Activated naive CD4-positive, alpha-beta T cell treated with anti-CD3 and anti-CD28 coated beads for 36 hours (primary cell): ENCODE measurements around the gene IGFBP4. TPM values are rescaled to one million over a fixed set of nuclear protein-coding genes. Genes with fewer than 3 reads are reported as not detected.
A peak's percentile ranks its signal among the peaks of the same experiment; 100 is the strongest.
"Not testable (repeated sequence)": the region's sequence is repeated elsewhere in the genome, so short reads cannot be mapped to it uniquely, and the experiment has no call there.

ENCODE experiments used
- CTCF ChIA-PET: fragments of 350-600 bp; sonication (Branson Sonifier 250); formaldehyde crosslinking; loops from one replicate; lab custom pipeline; 2021; ENCODE audit warnings: antibody characterized with exemption; lab: Charles Lee
- DNase-seq: peaks from one replicate; pipeline ENCODE4 v3.0.0-alpha.2; 2020
- H3K27ac Mint-ChIP-seq: one replicate; pipeline ENCODE4 v1.8.0; 2021; ENCODE audit warnings: mild to moderate bottlenecking, mixed read lengths
- H3K27me3 Mint-ChIP-seq: one replicate; pipeline ENCODE4 v1.8.0; 2021; ENCODE audit warnings: low read depth, mixed read lengths
- H3K36me3 Mint-ChIP-seq: one replicate; pipeline ENCODE4 v1.8.0; 2021; ENCODE audit warnings: low read depth, mixed read lengths
- H3K4me1 Mint-ChIP-seq: one replicate; pipeline ENCODE4 v1.8.0; 2021; ENCODE audit warnings: low read depth, mixed read lengths
- H3K4me3 Mint-ChIP-seq: one replicate; pipeline ENCODE4 v1.8.0; 2021; ENCODE audit warnings: mild to moderate bottlenecking, moderate library complexity, mixed read lengths
- H3K9me3 Mint-ChIP-seq: one replicate; pipeline ENCODE4 v1.8.0; 2021; ENCODE audit warnings: mixed read lengths
- intact Hi-C: fragments of 100-400 bp; cut with micrococcal nuclease; formaldehyde crosslinking; loops from one replicate; pipeline ENCODE4 v1.15.1; 2023
- total RNA-seq, 2 experiments: library from RNA; stranded (reverse); gene quantifications; one replicate each; pipeline ENCODE4 v1.2.3, GENCODE V29; 2021

The IGFBP4 gene
- 1 to 10 TPM; 8.8 to 9.2 TPM for total RNA-seq

DNA sequence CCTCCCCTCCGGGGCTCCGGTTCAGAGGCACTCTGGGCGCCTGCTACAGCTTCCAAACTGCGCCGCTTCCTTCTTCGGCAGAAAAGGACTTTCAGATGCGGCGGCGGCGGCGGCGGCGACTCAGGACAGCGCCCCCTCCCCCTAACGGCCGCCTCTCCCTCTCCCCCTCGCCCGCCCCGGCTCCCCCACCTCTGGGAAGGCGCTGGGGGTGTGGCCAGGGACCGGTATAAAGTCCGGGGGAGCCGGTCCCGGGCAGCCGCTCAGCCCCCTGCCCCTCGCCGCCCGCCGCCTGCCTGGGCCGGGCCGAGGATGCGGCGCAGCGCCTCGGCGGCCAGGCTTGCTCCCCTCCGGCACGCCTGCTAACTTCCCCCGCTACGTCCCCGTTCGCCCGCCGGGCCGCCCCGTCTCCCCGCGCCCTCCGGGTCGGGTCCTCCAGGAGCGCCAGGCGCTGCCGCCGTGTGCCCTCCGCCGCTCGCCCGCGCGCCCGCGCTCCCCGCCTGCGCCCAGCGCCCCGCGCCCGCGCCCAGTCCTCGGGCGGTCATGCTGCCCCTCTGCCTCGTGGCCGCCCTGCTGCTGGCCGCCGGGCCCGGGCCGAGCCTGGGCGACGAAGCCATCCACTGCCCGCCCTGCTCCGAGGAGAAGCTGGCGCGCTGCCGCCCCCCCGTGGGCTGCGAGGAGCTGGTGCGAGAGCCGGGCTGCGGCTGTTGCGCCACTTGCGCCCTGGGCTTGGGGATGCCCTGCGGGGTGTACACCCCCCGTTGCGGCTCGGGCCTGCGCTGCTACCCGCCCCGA is at the start of gene IGFBP4:
IGFBP4 (plus strand) TSS at position 255 of the 792 bp plus-strand sequence; CDS start at position 541, 286 bp downstream.
- peak within 1 kb of the TSS; percentile 76 for H3K27ac Mint-ChIP-seq
- intact Hi-C loops: loop anchor here (1.0 kb wide), 2 partner anchors 44 to 81 kb away; no protein-coding TSS in a partner anchor

DNA sequence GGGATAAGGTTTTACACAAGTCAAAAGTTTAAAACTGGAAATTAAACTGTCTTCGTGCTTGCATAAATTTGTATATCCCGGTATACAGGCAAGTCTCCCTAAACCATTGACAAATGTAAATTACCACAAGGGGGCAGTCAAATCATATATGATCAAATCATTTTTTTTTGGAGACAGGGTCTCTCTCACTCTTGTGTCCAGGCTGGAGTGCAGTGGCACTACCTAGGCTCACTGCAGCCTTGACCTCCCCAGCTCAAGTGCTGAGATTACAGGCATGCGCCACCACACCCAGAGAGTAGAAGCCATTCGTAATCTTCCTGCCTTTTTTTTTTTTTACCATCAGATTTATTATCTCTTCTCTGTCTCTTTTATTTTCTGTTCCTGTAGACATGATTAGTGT is 44.1 kb upstream of the IGFBP4 start:
- no peak overlapping the region for H3K27ac Mint-ChIP-seq
- intact Hi-C loops: loop anchor here (1.0 kb wide), 2 partner anchors 44 to 134 kb away; partner anchors contain the start of gene IGFBP4

More for the DNA sequence above, at the start of gene IGFBP4:
- Mint-ChIP-seq H3K27me3 (peaks cover 4% of the 10 kb centered on the region), H3K9me3 (no peaks in the 10 kb centered on the region), H3K4me3 (peak within 1 kb of the TSS; percentile 78), H3K4me1 (peaks cover 27% of the 10 kb centered on the region), H3K36me3 (no peaks in the 10 kb centered on the region)
- DNase-seq: peak; percentile 74
- CTCF ChIA-PET: interaction anchor here (0.6 to 7.3 kb wide), 13 partner anchors 9 to 134 kb away, joined by 3 to 47 read pairs (median 5); partner anchors contain the start of gene TOP2A

DNA sequence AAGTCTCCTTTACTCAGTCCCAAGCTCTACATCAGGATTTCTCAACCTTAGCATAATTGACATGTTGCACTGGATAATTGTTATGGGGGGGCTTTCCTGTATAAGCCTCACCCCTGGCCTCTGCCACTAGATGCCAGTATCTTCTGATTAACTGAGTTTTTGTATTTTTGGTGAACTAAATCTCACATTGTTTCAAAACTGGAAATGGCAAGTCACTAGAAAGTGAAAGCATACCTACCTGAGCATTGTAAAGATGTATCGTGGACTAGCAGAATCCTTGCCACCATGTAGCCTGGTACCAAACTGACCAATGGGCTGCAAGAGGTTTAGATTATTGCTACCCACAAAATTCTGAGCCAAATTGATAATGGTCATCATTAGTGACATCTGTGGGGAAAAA is 40.6 kb upstream of the IGFBP4 start:
- DNase-seq: no peak
- H3K27ac Mint-ChIP-seq: no peak overlapping the region
- intact Hi-C loops: no loop called here
- no peak overlapping the region for H3K4me3 Mint-ChIP-seq
- no peaks in the 10 kb centered on the region for H3K9me3 Mint-ChIP-seq
- peaks cover 88% of the 10 kb centered on the region for H3K36me3 Mint-ChIP-seq
- H3K4me1 Mint-ChIP-seq: peaks cover 18% of the 10 kb centered on the region
- no peaks in the 10 kb centered on the region for H3K27me3 Mint-ChIP-seq
- CTCF ChIA-PET: interaction anchor here (0.9 to 1.9 kb wide), 9 partner anchors 9 to 131 kb away, joined by 3 to 8 read pairs (median 4); partner anchors contain the start of gene TOP2A

More for the DNA sequence above, 44.1 kb upstream of the IGFBP4 start:
- no peak for DNase-seq
- Mint-ChIP-seq H3K9me3 (no peaks in the 10 kb centered on the region), H3K27me3 (no peaks in the 10 kb centered on the region), H3K36me3 (peaks cover 79% of the 10 kb centered on the region), H3K4me1 (peaks cover 17% of the 10 kb centered on the region), H3K4me3 (no peak overlapping the region)
- CTCF ChIA-PET: interaction anchor here (0.6 to 2.0 kb wide), 11 partner anchors 9 to 214 kb away, joined by 3 to 12 read pairs (median 4); no protein-coding TSS in a partner anchor

- Mint-ChIP-seq H3K36me3 (peaks cover 76% of the 10 kb centered on the region), H3K4me1 (peaks cover 18% of the 10 kb centered on the region), H3K9me3 (no peaks in the 10 kb centered on the region)
These were observed 39.2 kb upstream of the IGFBP4 start for GRCh38 chr17:40404003-40404402.

GRCh38 chr17:40407460-40407859 is 35.8 kb upstream of the IGFBP4 start:
- CTCF ChIA-PET: interaction anchor here (0.5 to 1.4 kb wide), 6 partner anchors 9 to 163 kb away, joined by 3 to 7 read pairs (median 4); partner anchors contain the start of gene TOP2A
- Mint-ChIP-seq H3K27me3 (no peaks in the 10 kb centered on the region), H3K27ac (no peak overlapping the region), H3K4me1 (peaks cover 13% of the 10 kb centered on the region), H3K4me3 (no peak overlapping the region), H3K9me3 (no peaks in the 10 kb centered on the region), H3K36me3 (peaks cover 74% of the 10 kb centered on the region)
- intact Hi-C loops: no loop called here
- DNase-seq: no peak

More at GRCh38 chr17:40404003-40404402, 39.2 kb upstream of the IGFBP4 start:
- no peak overlapping the region for H3K4me3 Mint-ChIP-seq
- H3K27ac Mint-ChIP-seq: no peak overlapping the region
- intact Hi-C loops: no loop called here
- H3K27me3 Mint-ChIP-seq: no peaks in the 10 kb centered on the region
- no peak for DNase-seq
- CTCF ChIA-PET: interaction anchor here (1.1 to 1.3 kb wide), 3 partner anchors 14 to 129 kb away, joined by 3 to 4 read pairs (median 3); partner anchors contain the start of gene TOP2A

DNA sequence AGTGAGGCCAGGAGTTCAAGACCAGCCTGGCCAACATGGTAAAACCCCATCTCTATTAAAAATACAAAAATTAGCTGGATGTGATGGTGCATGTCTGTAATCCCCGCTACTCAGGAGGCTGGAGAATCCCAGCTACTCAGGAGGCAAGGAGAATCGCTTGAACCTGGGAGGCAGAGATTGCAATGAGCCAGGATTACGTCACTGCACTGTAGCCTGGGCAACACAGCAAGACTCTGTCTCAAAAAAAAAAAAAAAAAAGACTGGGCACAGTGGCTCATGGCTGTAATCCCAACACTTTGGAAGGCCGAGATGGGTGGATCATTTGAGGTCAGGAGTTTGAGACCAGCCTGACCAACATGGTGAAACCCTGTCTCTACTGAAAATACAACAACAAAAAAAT is 33.7 kb upstream of the IGFBP4 start:
- CTCF ChIA-PET: interaction anchor here (0.6 to 1.1 kb wide), 4 partner anchors 15 to 45 kb away, joined by 3 to 6 read pairs (median 4); no protein-coding TSS in a partner anchor
- H3K4me1 Mint-ChIP-seq, H3K9me3 Mint-ChIP-seq, H3K27ac Mint-ChIP-seq, intact Hi-C loops, H3K27me3 Mint-ChIP-seq, DNase-seq, H3K4me3 Mint-ChIP-seq: not testable (repeated sequence)
- H3K36me3 Mint-ChIP-seq: peaks cover 67% of the 10 kb centered on the region

GRCh38 chr17:40410082-40410481 is 33.2 kb upstream of the IGFBP4 start:
- H3K27me3 Mint-ChIP-seq: no peaks in the 10 kb centered on the region
- no peak overlapping the region for H3K4me3 Mint-ChIP-seq
- H3K4me1 Mint-ChIP-seq: no peaks in the 10 kb centered on the region
- H3K9me3 Mint-ChIP-seq: no peaks in the 10 kb centered on the region
- H3K36me3 Mint-ChIP-seq: peaks cover 64% of the 10 kb centered on the region
- DNase-seq: no peak
- intact Hi-C loops: no loop called here
- CTCF ChIA-PET: interaction anchor here (0.6 to 2.9 kb wide), 4 partner anchors 11 to 66 kb away, joined by 3 to 10 read pairs (median 6); no protein-coding TSS in a partner anchor
- no peak overlapping the region for H3K27ac Mint-ChIP-seq

- intact Hi-C loops: no loop called here
- CTCF ChIA-PET: interaction anchor here (0.6 to 8.7 kb wide), 8 partner anchors 9 to 372 kb away, joined by 3 to 81 read pairs (median 4); no protein-coding TSS in a partner anchor
- Mint-ChIP-seq H3K27ac (no peak overlapping the region), H3K36me3 (peaks cover 65% of the 10 kb centered on the region), H3K4me3 (no peak overlapping the region), H3K9me3 (no peaks in the 10 kb centered on the region), H3K27me3 (peaks cover 2% of the 10 kb centered on the region), H3K4me1 (peaks cover 9% of the 10 kb centered on the region)
- no peak for DNase-seq
These were observed 31.4 kb upstream of the IGFBP4 start for GRCh38 chr17:40411821-40412220.

GRCh38 chr17:40412880-40413279 is 30.4 kb upstream of the IGFBP4 start:
- Mint-ChIP-seq H3K36me3 (peaks cover 60% of the 10 kb centered on the region), H3K9me3 (no peaks in the 10 kb centered on the region), H3K27me3 (peaks cover 2% of the 10 kb centered on the region), H3K4me3 (no peak overlapping the region), H3K27ac (no peak overlapping the region), H3K4me1 (peaks cover 10% of the 10 kb centered on the region)
- CTCF ChIA-PET: interaction anchor here (0.5 to 8.7 kb wide), 12 partner anchors 14 to 244 kb away, joined by 3 to 81 read pairs (median 3); no protein-coding TSS in a partner anchor
- intact Hi-C loops: no loop called here
- DNase-seq: no peak

GRCh38 chr17:40414312-40414711 is 28.9 kb upstream of the IGFBP4 start:
- H3K4me3 Mint-ChIP-seq, H3K27me3 Mint-ChIP-seq, DNase-seq, H3K9me3 Mint-ChIP-seq, H3K27ac Mint-ChIP-seq, intact Hi-C loops: not testable (repeated sequence)
- CTCF ChIA-PET: interaction anchor here (0.7 to 8.7 kb wide), 5 partner anchors 12 to 119 kb away, joined by 3 to 81 read pairs (median 5); no protein-coding TSS in a partner anchor
- H3K4me1 Mint-ChIP-seq: peaks cover 21% of the 10 kb centered on the region
- H3K36me3 Mint-ChIP-seq: peaks cover 59% of the 10 kb centered on the region

DNA sequence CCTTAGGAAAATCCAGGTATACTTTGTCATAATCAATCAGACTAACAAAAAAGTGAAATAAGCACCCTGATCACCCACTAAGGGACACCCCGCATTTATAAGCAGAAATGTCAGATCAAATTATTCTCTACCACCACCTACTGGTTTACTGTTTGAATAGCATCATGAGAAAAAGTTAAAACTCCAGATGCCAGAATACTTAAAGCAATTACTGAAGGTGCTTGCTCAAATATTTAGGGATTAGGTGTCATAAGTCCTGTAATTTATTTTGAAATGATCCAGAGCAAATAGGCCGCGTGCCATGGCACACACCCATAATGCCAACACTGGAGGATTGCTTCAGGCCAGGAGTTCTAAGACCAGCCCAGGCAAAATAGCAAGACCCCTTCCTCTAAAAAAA is 27.9 kb upstream of the IGFBP4 start:
- Mint-ChIP-seq H3K36me3 (peaks cover 48% of the 10 kb centered on the region), H3K4me3 (peak overlapping the region; percentile 12), H3K27ac (no peak overlapping the region), H3K27me3 (peaks cover 2% of the 10 kb centered on the region), H3K9me3 (no peaks in the 10 kb centered on the region), H3K4me1 (peaks cover 26% of the 10 kb centered on the region)
- no peak for DNase-seq
- CTCF ChIA-PET: interaction anchor here (0.5 to 8.7 kb wide), 18 partner anchors 8 to 145 kb away, joined by 3 to 81 read pairs (median 4); no protein-coding TSS in a partner anchor
- intact Hi-C loops: loop anchor here (1.0 kb wide), 1 partner anchor 53 kb away; no protein-coding TSS in a partner anchor

GRCh38 chr17:40416671-40417070 is 26.6 kb upstream of the IGFBP4 start:
- CTCF ChIA-PET: interaction anchor here (1.0 to 8.7 kb wide), 10 partner anchors 9 to 174 kb away, joined by 3 to 81 read pairs (median 4); no protein-coding TSS in a partner anchor

More at GRCh38 chr17:40416671-40417070, 26.6 kb upstream of the IGFBP4 start:
- no peak for DNase-seq
- Mint-ChIP-seq H3K4me1 (peaks cover 26% of the 10 kb centered on the region), H3K4me3 (peak overlapping the region; percentile 98), H3K9me3 (no peaks in the 10 kb centered on the region), H3K27me3 (peaks cover 2% of the 10 kb centered on the region), H3K36me3 (peaks cover 37% of the 10 kb centered on the region), H3K27ac (peak overlapping the region; percentile 16)
- intact Hi-C loops: loop anchor here (1.0 to 2.0 kb wide), 2 partner anchors 29 to 64 kb away; no protein-coding TSS in a partner anchor
